H1 (cell line): ENCODE measurements around the gene SCUBE2. TPM values are rescaled to one million over a fixed set of nuclear protein-coding genes. Genes with fewer than 3 reads are reported as not detected.

Source experiments
- CTCF ChIA-PET: fragments of 300-600 bp; sonication (Branson Sonifier 250); formaldehyde crosslinking; loops from one replicate; lab custom pipeline; 2021; ENCODE audit not compliant: partially characterized antibody; lab: Charles Lee
- POLR2A ChIA-PET: fragments of 300-600 bp; sonication (Branson Sonifier 250); formaldehyde crosslinking; loops from one replicate; lab custom pipeline; 2021; ENCODE audit warnings: inconsistent platforms; ENCODE audit not compliant: partially characterized antibody; lab: Charles Lee
- DNase-seq, 2 experiments: peaks; one replicate each; pipeline versions ENCODE4 v3.0.0 to v3.0.0-alpha.2; 2010 to 2022; ENCODE audit warnings: low spot score in 2 of 2, low read depth in 1 of 2, mixed read lengths in 1 of 2
- FAIRE-seq: peaks from 2 replicates; lab custom pipeline; 2011; peaks lifted over from hg19 to GRCh38; lab: Jason Lieb, UNC
- H2AFZ ChIP-seq: 2 replicates; pipeline ENCODE4 v1.8.1; 2012; ENCODE audit warnings: low read length, inconsistent platforms
- H2AK5ac ChIP-seq: 2 replicates; pipeline ENCODE4 v1.6.1; 2013; ENCODE audit warnings: low read depth, low read length
- H2BK120ac ChIP-seq: replicated peaks from 2 replicates; pipeline ENCODE3; 2013; ENCODE audit warnings: low read depth, low read length, inconsistent platforms
- H2BK12ac ChIP-seq: 2 replicates; pipeline ENCODE4 v1.6.1; 2013; ENCODE audit warnings: low read depth, low read length
- H2BK15ac ChIP-seq: 2 replicates; pipeline ENCODE4 v1.6.1; 2013; ENCODE audit warnings: low read length
- H2BK20ac ChIP-seq: 2 replicates; pipeline ENCODE4 v1.6.1; 2013; ENCODE audit warnings: low read length
- H2BK5ac ChIP-seq: 2 replicates; pipeline ENCODE4 v1.6.1; 2013; ENCODE audit warnings: low read depth, low read length
- H3K14ac ChIP-seq: 2 replicates; pipeline ENCODE4 v1.6.1; 2013; ENCODE audit warnings: inconsistent platforms; ENCODE audit not compliant: insufficient read length
- H3K18ac ChIP-seq: 2 replicates; pipeline ENCODE4 v1.6.1; 2013; ENCODE audit warnings: low read length; ENCODE audit errors: extremely low read depth
- H3K23ac ChIP-seq: 2 replicates; pipeline ENCODE4 v1.6.1; 2013; ENCODE audit warnings: inconsistent platforms; ENCODE audit not compliant: insufficient read length
- H3K23me2 ChIP-seq: 2 replicates; pipeline ENCODE4 v1.6.1; 2013; ENCODE audit warnings: low read depth, low read length
- H3K27ac ChIP-seq: 2 replicates; pipeline ENCODE4 v1.6.1; 2011; ENCODE audit warnings: low read depth, low read length, inconsistent platforms
- H3K27me3 ChIP-seq, 4 experiments: replicated peaks in 1 of 4; 1 replicate in 1 of 4; 2 replicates in 3 of 4; pipeline versions ENCODE4 v1.6.1 to v1.8.1; 2011 to 2013; ENCODE audit warnings: low read length in 3 of 4, mild to moderate bottlenecking in 3 of 4, inconsistent platforms in 2 of 4, mixed read lengths in 2 of 4, moderate library complexity in 1 of 4; ENCODE audit not compliant: control insufficient read depth in 3 of 4, insufficient read depth in 3 of 4; ENCODE audit errors: extremely low read depth in 1 of 4
- H3K36me3 ChIP-seq, 4 experiments: 2 replicates each; pipeline versions ENCODE4 v1.6.1 to v1.8.1; 2011 to 2013; ENCODE audit warnings: mild to moderate bottlenecking in 4 of 4, low read length in 3 of 4, moderate library complexity in 2 of 4, control low read depth in 1 of 4, inconsistent platforms in 1 of 4; ENCODE audit not compliant: insufficient read depth in 4 of 4, control insufficient read depth in 2 of 4
- H3K4ac ChIP-seq: replicated peaks from 2 replicates; pipeline ENCODE3; 2013; ENCODE audit warnings: low read length, low read depth, mixed read lengths, inconsistent platforms; ENCODE audit not compliant: insufficient read length
- H3K4me1 ChIP-seq, 4 experiments: replicated peaks in 1 of 4; 1 replicate in 1 of 4; 2 replicates in 3 of 4; pipeline versions ENCODE4 v1.6.1 to v1.8.1; 2011 to 2013; ENCODE audit warnings: low read length in 3 of 4, inconsistent platforms in 2 of 4, mixed read lengths in 1 of 4; ENCODE audit not compliant: insufficient read depth in 4 of 4, control insufficient read depth in 3 of 4
- H3K4me2 ChIP-seq, 2 experiments: 2 replicates each; pipeline versions ENCODE4 v1.6.1 to v1.8.1; 2011 to 2013; ENCODE audit warnings: low read depth in 2 of 2, low read length in 2 of 2, control low read depth in 1 of 2, inconsistent platforms in 1 of 2, mild to moderate bottlenecking in 1 of 2; ENCODE audit not compliant: insufficient read depth in 1 of 2
- H3K4me3 ChIP-seq, 4 experiments: fragments of 200-600, 300-600 bp in 1 of 4; sonication (generic), shearing (Covaris generic), sonication (Bioruptor Twin) in 1 of 4; 2 replicates each; pipeline versions ENCODE4 v1.5.1 to v1.8.1; 2011 to 2016; ENCODE audit warnings: low read length in 4 of 4, low read depth in 3 of 4, control low read depth in 2 of 4, inconsistent platforms in 2 of 4, mild to moderate bottlenecking in 2 of 4, mixed read lengths in 1 of 4, moderate library complexity in 1 of 4; ENCODE audit not compliant: insufficient read depth in 2 of 4; ENCODE audit errors: extremely low read depth in 1 of 4
- H3K56ac ChIP-seq: replicated peaks from 2 replicates; pipeline ENCODE3; 2013; ENCODE audit warnings: low read depth, mild to moderate bottlenecking, mixed read lengths, low read length, inconsistent platforms; ENCODE audit not compliant: insufficient read length
- H3K79me1 ChIP-seq: 2 replicates; pipeline ENCODE4 v1.6.1; 2013; ENCODE audit warnings: low read depth, low read length, control low read depth
- H3K79me2 ChIP-seq, 2 experiments: 2 replicates each; pipeline versions ENCODE4 v1.6.1 to v1.8.1; 2012 to 2013; ENCODE audit warnings: low read length in 2 of 2, mild to moderate bottlenecking in 2 of 2, inconsistent platforms in 1 of 2; ENCODE audit not compliant: insufficient read depth in 2 of 2, control insufficient read depth in 1 of 2
- H3K9ac ChIP-seq, 4 experiments: replicated peaks in 1 of 4; 1 replicate in 1 of 4; 2 replicates in 3 of 4; pipeline versions ENCODE4 v1.6.1 to v1.8.1; 2011 to 2013; ENCODE audit warnings: low read depth in 3 of 4, low read length in 3 of 4, control low read depth in 2 of 4, mild to moderate bottlenecking in 2 of 4, moderate library complexity in 2 of 4, inconsistent platforms in 1 of 4; ENCODE audit errors: extremely low read depth in 1 of 4
- H3K9me3 ChIP-seq, 2 experiments: 2 replicates each; pipeline versions ENCODE4 v1.6.1 to v1.8.1; 2012 to 2013; ENCODE audit warnings: mild to moderate bottlenecking in 2 of 2, moderate library complexity in 2 of 2, control low read depth in 1 of 2, inconsistent platforms in 1 of 2, low read depth in 1 of 2, low read length in 1 of 2, mixed read lengths in 1 of 2; ENCODE audit not compliant: insufficient read depth in 2 of 2
- H4K20me1 ChIP-seq, 2 experiments: replicated peaks in 1 of 2; 2 replicates each; pipeline versions ENCODE3 to v1.8.1; 2011 to 2013; ENCODE audit warnings: inconsistent platforms in 2 of 2, low read length in 2 of 2, mild to moderate bottlenecking in 1 of 2; ENCODE audit not compliant: insufficient read depth in 2 of 2, control insufficient read depth in 1 of 2
- H4K5ac ChIP-seq: 2 replicates; pipeline ENCODE4 v1.6.1; 2013; ENCODE audit warnings: low read length, low read depth, mixed read lengths, inconsistent platforms; ENCODE audit not compliant: insufficient read length
- H4K8ac ChIP-seq: 2 replicates; pipeline ENCODE4 v1.8.0; 2013; ENCODE audit warnings: mild to moderate bottlenecking, moderate library complexity, low read length, inconsistent platforms; ENCODE audit not compliant: insufficient read depth; ENCODE audit errors: extremely low read depth
- H4K91ac ChIP-seq: replicated peaks from 2 replicates; pipeline ENCODE3; 2013; ENCODE audit warnings: low read length, mixed read lengths, inconsistent platforms; ENCODE audit not compliant: insufficient read length
- EGR1 ChIP-seq: IDR thresholded peaks from 2 replicates; pipeline ENCODE4 v1.6.1; 2011; ENCODE audit warnings: low read depth, low read length, borderline replicate concordance
- GABPA ChIP-seq: IDR thresholded peaks from 2 replicates; pipeline ENCODE4 v1.6.1; 2011; ENCODE audit warnings: mild to moderate bottlenecking, low read length, moderate library complexity, borderline replicate concordance; ENCODE audit not compliant: insufficient read depth
- HDAC6 ChIP-seq: IDR thresholded peaks from one replicate; pipeline ENCODE4 v1.7.1; 2012; ENCODE audit warnings: low read depth, mild to moderate bottlenecking, inconsistent platforms, low read length, moderate library complexity
- JUN ChIP-seq: IDR thresholded peaks from 2 replicates; pipeline ENCODE4 v1.6.1; 2011; ENCODE audit warnings: low read depth, mild to moderate bottlenecking, improper control_type of control experiment, low read length
- JUND ChIP-seq: IDR thresholded peaks from 2 replicates; pipeline ENCODE4 v1.6.1; 2011; ENCODE audit warnings: mild to moderate bottlenecking, improper control_type of control experiment, low read length
- MAFK ChIP-seq: IDR thresholded peaks from 2 replicates; pipeline ENCODE4 v1.6.1; 2012; ENCODE audit warnings: low read depth, mild to moderate bottlenecking, improper control_type of control experiment, low read length
- PHF8 ChIP-seq: fragments of 200-600 bp; sonication (generic); conservative IDR thresholded peaks from 2 replicates; pipeline ENCODE4 v1.7.1; 2012; ENCODE audit warnings: low read depth, mild to moderate bottlenecking, inconsistent platforms, low read length, moderate library complexity
- POLR2A ChIP-seq, 2 experiments: IDR thresholded peaks; 1 replicate in 1 of 2; 2 replicates in 1 of 2; pipeline ENCODE4 v1.6.1; 2011; ENCODE audit warnings: low read depth in 2 of 2, low read length in 2 of 2, mild to moderate bottlenecking in 2 of 2; ENCODE audit errors: control extremely low read depth in 1 of 2
- POLR2AphosphoS5 ChIP-seq: IDR thresholded peaks from 2 replicates; pipeline ENCODE4 v1.6.1; 2011; ENCODE audit warnings: low read depth, low read length
- RBBP5 ChIP-seq: IDR thresholded peaks from 2 replicates; pipeline ENCODE4 v1.7.1; 2012; ENCODE audit warnings: low read depth, mild to moderate bottlenecking, inconsistent platforms, low read length, moderate library complexity, borderline replicate concordance
- SIN3A ChIP-seq, 2 experiments: IDR thresholded peaks in 1 of 2; conservative IDR thresholded peaks in 1 of 2; 2 replicates each; pipeline ENCODE4 v1.6.1; 2011 to 2012; ENCODE audit warnings: low read length in 2 of 2, improper control_type of control experiment in 1 of 2, low read depth in 1 of 2, mild to moderate bottlenecking in 1 of 2
- SP4 ChIP-seq: IDR thresholded peaks from 2 replicates; pipeline ENCODE4 v1.6.1; 2012; ENCODE audit warnings: low read length, inconsistent platforms
- TBP ChIP-seq: IDR thresholded peaks from 2 replicates; pipeline ENCODE4 v1.6.1; 2011; ENCODE audit warnings: low read depth, low read length, improper control_type of control experiment
- TCF12 ChIP-seq: IDR thresholded peaks from 2 replicates; pipeline ENCODE4 v1.6.1; 2011; ENCODE audit warnings: low read depth, mild to moderate bottlenecking, low read length
- ZNF274 ChIP-seq: IDR thresholded peaks from 2 replicates; pipeline ENCODE4 v1.7.0; 2012; ENCODE audit warnings: low read length, borderline replicate concordance; ENCODE audit errors: extremely low read depth
- WGBS, 2 experiments: shearing (Covaris generic) in 1 of 2; methylation state at CpG; one replicate each; pipeline versions ENCODE4 v1.1.6 to v1.1.7; 2013 to 2015; ENCODE audit warnings: low lambda C conversion rate in 2 of 2, mixed read lengths in 2 of 2, inconsistent platforms in 1 of 2, low coverage in 1 of 2, missing lambda C conversion rate in 1 of 2; ENCODE audit not compliant: insufficient replicate concordance in 2 of 2, insufficient coverage in 1 of 2, insufficient read length in 1 of 2; ENCODE audit errors: extremely low coverage in 1 of 2, missing lambda C conversion rate in 1 of 2; 5-methylcytosine and 5-hydroxymethylcytosine counted together
- polyA plus RNA-seq, 7 experiments: library from polyadenylated mRNA; depleted of rRNA in 3 of 7; stranded (reverse) in 5 of 7; unstranded in 2 of 7; fragments of >200 nt in 5 of 7; fragments of 200-250 nt in 2 of 7; gene quantifications; 1 replicate in 5 of 7; 2 replicates in 1 of 7; 4 replicates in 1 of 7; pipeline versions ENCODE4 v1.2.1 to v1.2.3, GENCODE V29; 2011 to 2013; ENCODE audit warnings: missing spikeins in 2 of 7, mixed read lengths in 2 of 7
- total RNA-seq: library from RNA; stranded (reverse); fragmentation: NEBNext Ultra II Directional; extraction: Animal tissue kit (Norgen Biotek cat#: 25700); gene quantifications from 2 replicates; pipeline ENCODE4 v1.2.1, GENCODE V29; 2021

SCUBE2 gene
- total and polyA plus RNA-seq, 2 of the 8 experiments (the other 6 are each of a cell fraction or from before 2014, with no cell fraction given): 0.29 to 1.2 TPM

DNA sequence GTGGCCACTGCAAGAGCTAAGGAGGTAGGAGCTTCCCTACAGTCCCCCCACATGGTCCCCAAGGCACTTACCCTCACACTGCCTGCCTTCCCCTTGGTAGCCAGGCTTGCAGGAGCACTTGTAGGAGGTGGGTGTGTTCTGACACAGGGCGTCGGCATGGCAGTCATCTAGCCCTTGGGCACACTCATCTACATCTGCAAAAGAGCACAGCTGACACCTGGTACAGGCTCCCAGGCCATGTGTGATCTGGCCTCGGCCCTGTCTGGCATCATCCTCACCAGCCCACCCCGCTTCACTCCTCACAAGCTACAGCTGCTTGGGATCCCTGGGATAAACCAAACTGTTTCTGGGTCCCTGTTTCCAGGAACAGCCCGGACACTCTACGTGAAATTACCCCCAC lies 1.8 kb downstream of the SCUBE2 start:
- no peak overlapping the region for H3K27ac ChIP-seq
- no peaks in the 10 kb centered on the region for H3K79me1 ChIP-seq
- no peaks in the 10 kb centered on the region for H3K9me3 ChIP-seq
- no peak overlapping the region for H3K9ac ChIP-seq
- 84% methylated on average over 6 of the region's 6 CpGs; no CpG with 5 or more reads in 1 of the 2 experiments for WGBS, 2 experiments
- no peak overlapping the region for H4K5ac ChIP-seq
- H3K4me2 ChIP-seq: peak overlapping the region in 1 of 2 experiments; percentile 54; a peak in 1 of 4 replicates
- no peak overlapping the region for H3K56ac ChIP-seq
- no peak overlapping the region for H2BK120ac ChIP-seq
- no peak for DNase-seq
- H3K4ac ChIP-seq: no peak overlapping the region
- POLR2A ChIA-PET: interaction anchor here (0.6 to 1.6 kb wide), 2 partner anchors 14 to 275 kb away, joined by 3 to 4 read pairs; no protein-coding TSS in a partner anchor
- H4K91ac ChIP-seq: no peak overlapping the region
- H3K14ac ChIP-seq: no peak overlapping the region
- FAIRE-seq: no peak
- peak overlapping the region; percentile 47; the same call in 1 of the 2 replicates for H2BK15ac ChIP-seq
- H4K8ac ChIP-seq: no peak overlapping the region; the same call in 1 of the 2 replicates
- no peak overlapping the region for H2BK12ac ChIP-seq
- no peak overlapping the region for H3K4me3 ChIP-seq
- CTCF ChIA-PET: interaction anchor here (1.0 to 12.2 kb wide), 4 partner anchors 15 to 74 kb away, joined by 3 to 177 read pairs (median 8); no protein-coding TSS in a partner anchor
- peaks cover 11 to 36% (median 30%) of the 10 kb centered on the region in 4 experiments for H3K27me3 ChIP-seq
- no peaks in the 10 kb centered on the region for H3K36me3 ChIP-seq
- peaks cover 7% of the 10 kb centered on the region; the same call in 1 of the 2 replicates for H3K23me2 ChIP-seq
- H3K79me2 ChIP-seq: no peaks in the 10 kb centered on the region
- H3K23ac ChIP-seq: no peak overlapping the region
- H2AFZ ChIP-seq: no peak overlapping the region
- H3K4me1 ChIP-seq: peaks cover 1 to 4% (median 3%) of the 10 kb centered on the region in 4 experiments; a peak in 5 of 7 replicates
- H2BK5ac ChIP-seq: no peak overlapping the region
- H4K20me1 ChIP-seq: no peaks in the 10 kb centered on the region
- no peak overlapping the region for H2AK5ac ChIP-seq
- no peak overlapping the region for H2BK20ac ChIP-seq
- H3K18ac ChIP-seq: no peak overlapping the region
- no peak for TF ChIP-seq JUND
- no peak for TF ChIP-seq POLR2AphosphoS5
- TF ChIP-seq HDAC6: no peak
- no peak for TF ChIP-seq MAFK
- TF ChIP-seq ZNF274: no peak
- no peak for TF ChIP-seq SIN3A (conservative IDR thresholded peaks at IDR 0.05 in 1 of 2, IDR thresholded peaks at IDR 0.05 in 1 of 2; ENCODE audit: low read depth in 1 of 2, low read length in 2 of 2)
- TF ChIP-seq TBP: no peak
- no peak for TF ChIP-seq EGR1
- no peak for TF ChIP-seq GABPA
- no peak for TF ChIP-seq PHF8
- no peak for TF ChIP-seq JUN
- no peak for TF ChIP-seq SP4
- no peak for TF ChIP-seq TCF12
- no peak for TF ChIP-seq RBBP5
- TF ChIP-seq POLR2A (IDR thresholded peaks at IDR 0.05; ENCODE audit: control extremely low read depth in 1 of 2, low read depth in 2 of 2, low read length in 2 of 2): no peak
